Measurements from ENCODE around the gene RABGAP1. TPM values are rescaled to one million over a fixed set of nuclear protein-coding genes. Genes with fewer than 3 reads are reported as not detected.

RABGAP1 gene
- total and polyA plus RNA-seq, 10 of the 15 experiments (the other 5 are each of a cell fraction or from before 2014, with no cell fraction given) = 2.6 to 31.6 (median 12.5) TPM

GRCh38 chr9:123061216-123061615 lies 120.4 kb downstream of the RABGAP1 start:
- Histone ChIP-seq H3K9me3 (replicated peaks; ENCODE audit: control insufficient read depth, insufficient read depth, low read length) (no peaks in the 10 kb centered on the region), H3K9ac (ENCODE audit: control insufficient read depth, insufficient read depth, low read length) (no peak overlapping the region), H3K4me2 (ENCODE audit: control insufficient read depth, insufficient read depth) (no peak overlapping the region), H3K4me1 (ENCODE audit: control insufficient read depth, insufficient read depth, low read length) (no peaks in the 10 kb centered on the region), H2AFZ (ENCODE audit: control insufficient read depth, low read depth, low read length) (no peak overlapping the region), H3K4me3 (no peak overlapping the region), H3K27ac (ENCODE audit: control insufficient read depth, insufficient read depth) (no peak overlapping the region), H3K36me3 (ENCODE audit: control insufficient read depth in 2 of 2, insufficient read depth in 2 of 2, low read length in 1 of 2) (peaks cover 0 to 8% of the 10 kb centered on the region in 2 experiments; a peak in 3 of 4 replicates), H3K79me2 (ENCODE audit: control insufficient read depth, insufficient read depth, low read length) (no peaks in the 10 kb centered on the region; the same call in 1 of the 2 replicates), H4K20me1 (ENCODE audit: control insufficient read depth, insufficient read depth) (no peaks in the 10 kb centered on the region), H3K27me3 (replicated peaks in 1 of 2; ENCODE audit: control insufficient read depth in 2 of 2, insufficient read depth in 2 of 2, low read length in 1 of 2) (no peaks in the 10 kb centered on the region)
- DNase-seq (ENCODE audit: low read depth, low spot score) (no peak), ATAC-seq (no peak), FAIRE-seq (no peak)
- in situ Hi-C loops (cut with MboI) = no loop called here
- POLR2A ChIA-PET = interaction anchor here (0.6 kb wide), 1 partner anchor 253 kb away, joined by 3 read pairs; no protein-coding TSS in a partner anchor
- SMC1A ChIA-PET (ENCODE audit: uncharacterized antibody, unreplicated experiment) = no interaction called here
- CTCF ChIA-PET = no interaction called here
- WGBS (ENCODE audit: insufficient coverage, insufficient replicate concordance, low lambda C conversion rate, missing lambda C conversion rate) = 95% methylated on average over 7 of the region's 7 CpGs
- RAD21 ChIA-PET (ENCODE audit: unreplicated experiment) = no interaction called here
- TF ChIP-seq NRF1 (conservative IDR thresholded peaks at IDR 0.05; ENCODE audit: low read depth, low read length) = no peak
- no peak for TF ChIP-seq RCOR1 (conservative IDR thresholded peaks at IDR 0.05; ENCODE audit: low read depth, low read length)
- TF ChIP-seq NFYB (IDR thresholded peaks at IDR 0.05; ENCODE audit: insufficient read depth, low read depth, low read length) = no peak
- TF ChIP-seq YY1 (IDR thresholded peaks at IDR 0.05; ENCODE audit: low read depth, low read length) = no peak
- TF ChIP-seq SKIL (IDR thresholded peaks at IDR 0.05; ENCODE audit: low read depth, poor library complexity, severe bottlenecking) = no peak
- no peak for TF ChIP-seq ZBTB33 (IDR thresholded peaks at IDR 0.05)
- TF ChIP-seq CEBPB (IDR thresholded peaks at IDR 0.05; ENCODE audit: borderline replicate concordance in 1 of 2, low read depth in 2 of 2, low read length in 2 of 2) = no peak
- no peak for TF ChIP-seq FOS (IDR thresholded peaks at IDR 0.05; ENCODE audit: borderline replicate concordance, extremely low read depth, insufficient read length)
- no peak for TF ChIP-seq ESRRA (IDR thresholded peaks at IDR 0.05; ENCODE audit: low read length)
- no peak for TF ChIP-seq MYB (IDR thresholded peaks at IDR 0.05; ENCODE audit: borderline replicate concordance, low read depth, low read length)
- no peak for TF ChIP-seq ZBTB40 (IDR thresholded peaks at IDR 0.05; ENCODE audit: borderline replicate concordance)
- no peak for TF ChIP-seq TBL1XR1 (IDR thresholded peaks at IDR 0.05; ENCODE audit: low read depth, low read length)
- intact Hi-C loops (cut with micrococcal nuclease; ENCODE audit: unreplicated experiment) = no loop called here
- no TSS peak for BruUV-seq (replicated peaks)
